Stomach (tissue), 4 donors: ENCODE measurements around the gene THEMIS.

ENCODE experiments used
- POLR2A ChIP-seq, 4 donors: fragments of 450-650 bp; IDR thresholded peaks; one replicate each; pipeline ENCODE4 v1.6.1; 2016; ENCODE audit warnings: antibody characterized with exemption in 4 of 4, control low read depth in 2 of 4, mild to moderate bottlenecking in 1 of 4, moderate library complexity in 1 of 4
- TF ChIP-seq, protein P1 (sequence below), 7 experiments: fragments of 450-650 bp in 4 of 7; fragments of 200-600 bp in 3 of 7; sonication (generic) in 3 of 7; IDR thresholded peaks; one replicate each; pipeline ENCODE4 v1.5.1; 2016 to 2019; ENCODE audit warnings: antibody characterized with exemption in 7 of 7, control low read depth in 2 of 7, mild to moderate bottlenecking in 1 of 7

DNA sequence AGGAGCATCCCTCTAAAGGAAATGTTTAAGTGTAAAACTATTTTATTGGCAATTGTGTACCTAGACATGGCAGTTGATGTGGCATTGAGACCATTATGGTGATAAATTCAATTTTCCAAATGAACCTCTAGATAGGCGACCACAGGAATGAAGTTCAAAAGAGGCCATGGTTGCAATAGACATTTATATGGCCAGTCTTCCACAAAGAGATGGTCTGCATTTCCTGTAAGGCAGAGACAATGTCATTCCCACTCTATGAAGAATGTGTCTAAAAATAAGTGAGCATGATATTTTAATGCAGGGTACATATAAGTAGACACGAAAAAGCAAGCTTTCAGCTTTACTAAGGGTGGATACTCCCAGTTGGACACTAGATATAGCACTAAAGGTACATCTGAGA is 40.9 kb downstream of the THEMIS start:
- TF ChIP-seq, protein P1, sequence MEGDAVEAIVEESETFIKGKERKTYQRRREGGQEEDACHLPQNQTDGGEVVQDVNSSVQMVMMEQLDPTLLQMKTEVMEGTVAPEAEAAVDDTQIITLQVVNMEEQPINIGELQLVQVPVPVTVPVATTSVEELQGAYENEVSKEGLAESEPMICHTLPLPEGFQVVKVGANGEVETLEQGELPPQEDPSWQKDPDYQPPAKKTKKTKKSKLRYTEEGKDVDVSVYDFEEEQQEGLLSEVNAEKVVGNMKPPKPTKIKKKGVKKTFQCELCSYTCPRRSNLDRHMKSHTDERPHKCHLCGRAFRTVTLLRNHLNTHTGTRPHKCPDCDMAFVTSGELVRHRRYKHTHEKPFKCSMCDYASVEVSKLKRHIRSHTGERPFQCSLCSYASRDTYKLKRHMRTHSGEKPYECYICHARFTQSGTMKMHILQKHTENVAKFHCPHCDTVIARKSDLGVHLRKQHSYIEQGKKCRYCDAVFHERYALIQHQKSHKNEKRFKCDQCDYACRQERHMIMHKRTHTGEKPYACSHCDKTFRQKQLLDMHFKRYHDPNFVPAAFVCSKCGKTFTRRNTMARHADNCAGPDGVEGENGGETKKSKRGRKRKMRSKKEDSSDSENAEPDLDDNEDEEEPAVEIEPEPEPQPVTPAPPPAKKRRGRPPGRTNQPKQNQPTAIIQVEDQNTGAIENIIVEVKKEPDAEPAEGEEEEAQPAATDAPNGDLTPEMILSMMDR (IDR thresholded peaks at IDR 0.05) = no peak
- no peak for TF ChIP-seq POLR2A (IDR thresholded peaks at IDR 0.05)
